ENCODE measurements around the gene UBL3.

- TF ChIP-seq CTCF (conservative IDR thresholded peaks at IDR 0.05; ENCODE audit: low read depth, low read length) (no peak), EZH2 (IDR thresholded peaks at IDR 0.05; ENCODE audit: borderline replicate concordance, low read depth, low read length, poor library complexity, severe bottlenecking) (no peak)
Measured at GRCh38 chr13:29750183-29750530, 100.3 kb downstream of the UBL3 start.

Measured in A673 (cell line).